Right forelimb (tissue), 1 donor: ENCODE measurements around the gene UQCC3.
"Not testable (repeated sequence)": the region's sequence is repeated elsewhere in the genome, so short reads cannot be mapped to it uniquely, and the experiment has no call there.

ENCODE experiments used
- DNase-seq: peaks from one replicate; pipeline ENCODE4 v3.0.0-alpha.2; 2018

UQCC3 gene

DNA sequence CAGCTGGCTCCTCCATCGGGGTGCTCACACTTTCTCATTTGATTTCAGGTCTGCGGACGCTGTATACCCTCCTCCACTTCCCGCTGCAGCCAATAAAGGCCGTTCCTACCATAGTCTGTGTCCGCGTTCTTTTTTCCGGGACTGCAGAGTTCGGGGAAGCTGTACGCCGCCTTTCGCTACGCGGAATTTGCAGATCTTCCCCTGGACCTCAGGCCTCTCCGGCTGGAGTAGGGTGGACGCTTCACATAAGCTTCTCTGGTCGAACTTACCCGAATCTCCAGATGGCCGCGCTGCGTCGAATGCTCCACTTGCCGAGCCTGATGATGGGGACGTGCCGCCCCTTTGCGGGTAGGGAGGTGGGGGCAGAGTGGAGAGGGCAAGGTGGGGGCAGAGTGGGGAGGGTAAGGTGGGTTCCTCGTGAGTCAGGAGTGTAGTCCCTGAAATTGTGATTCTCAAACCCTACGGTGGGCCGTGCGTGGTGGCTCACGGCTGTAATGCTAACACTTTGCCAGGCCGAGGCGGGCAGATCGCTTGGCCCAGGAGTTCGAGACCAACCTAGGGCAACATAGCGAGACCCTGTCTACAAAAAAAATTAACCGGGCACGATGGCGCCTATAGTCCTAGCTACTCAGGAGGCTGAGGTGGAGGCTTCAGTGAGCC, 5.7 kb upstream of the UQCC3 start:
- DNase-seq: no peak

DNA sequence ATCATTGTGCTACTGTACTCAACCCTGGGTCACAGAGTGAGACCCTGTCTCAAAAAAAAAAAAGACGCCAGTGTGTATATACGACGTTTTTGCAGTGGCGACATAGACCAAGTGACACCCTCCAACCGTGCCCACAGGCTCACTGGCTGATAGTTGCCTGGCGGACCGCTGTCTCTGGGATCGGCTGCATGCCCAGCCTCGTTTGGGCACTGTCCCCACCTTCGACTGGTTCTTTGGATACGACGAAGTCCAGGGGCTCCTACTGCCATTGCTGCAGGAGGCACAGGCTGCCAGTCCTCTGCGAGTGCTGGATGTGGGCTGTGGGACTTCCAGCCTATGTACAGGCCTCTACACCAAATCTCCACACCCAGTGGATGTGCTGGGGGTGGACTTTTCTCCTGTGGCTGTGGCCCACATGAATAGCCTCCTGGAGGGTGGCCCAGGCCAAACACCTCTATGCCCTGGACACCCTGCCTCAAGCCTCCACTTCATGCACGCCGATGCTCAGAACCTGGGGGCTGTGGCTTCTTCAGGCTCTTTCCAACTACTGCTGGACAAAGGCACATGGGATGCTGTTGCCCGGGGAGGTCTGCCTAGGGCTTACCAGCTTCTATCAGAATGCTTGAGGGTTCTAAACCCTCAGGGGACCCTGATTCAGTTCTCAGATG, 5.1 kb upstream of the UQCC3 start:
- no peak for DNase-seq

DNA sequence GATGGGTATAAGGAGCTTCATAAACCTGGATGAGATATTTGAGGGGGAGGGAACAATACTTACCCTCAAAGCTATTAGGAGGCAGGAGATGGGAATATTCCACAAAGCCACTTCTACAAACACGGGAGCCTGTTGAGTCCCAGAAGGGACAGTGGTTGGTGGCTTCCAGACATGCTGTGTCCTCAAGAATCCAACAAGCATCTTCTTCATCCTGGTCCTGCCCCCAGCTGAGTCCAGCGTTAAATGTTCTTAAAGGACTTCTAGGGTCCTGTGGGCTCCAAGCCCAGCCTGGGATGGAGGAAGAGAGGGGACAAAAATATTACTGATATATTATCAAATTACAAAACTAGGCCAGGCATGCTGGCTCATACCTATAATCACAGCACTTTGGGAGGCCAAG, 4.0 kb upstream of the UQCC3 start:
- DNase-seq: no peak

DNA sequence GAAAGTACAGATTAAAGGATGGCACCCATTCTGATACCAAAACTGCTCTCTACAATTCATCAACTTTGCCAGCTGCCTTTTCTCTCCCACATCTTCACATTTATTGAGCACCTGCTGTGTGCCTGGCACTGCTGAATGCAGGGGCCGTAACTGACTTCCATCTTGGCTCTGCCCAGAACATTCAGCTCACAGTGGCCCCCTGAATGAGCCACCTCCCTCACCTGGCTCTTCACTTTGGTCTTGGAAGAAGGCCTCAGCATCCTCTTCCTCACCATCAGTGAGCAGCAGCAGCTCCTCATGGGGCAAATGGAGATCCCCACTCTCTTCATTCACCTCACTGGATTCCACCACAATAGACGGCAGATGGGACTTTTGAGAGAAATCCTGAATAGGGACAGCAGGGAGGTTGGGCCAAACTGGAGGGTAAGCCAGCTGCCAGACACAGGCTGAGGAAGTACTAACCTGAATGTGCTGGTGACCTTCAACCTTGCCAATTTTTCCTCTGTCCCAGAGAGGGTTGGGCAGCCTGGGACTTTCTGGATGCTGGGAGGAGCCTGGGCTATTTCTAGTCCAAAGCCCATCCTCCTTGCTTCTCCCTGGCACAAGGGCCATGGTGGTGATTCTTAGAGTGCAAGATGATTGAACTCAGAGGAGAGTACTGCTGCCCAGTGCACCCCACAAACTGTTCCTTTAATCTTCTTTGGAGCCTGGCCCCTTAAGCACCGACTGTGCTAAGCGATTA, 1.9 kb upstream of the UQCC3 start:
- no peak for DNase-seq

DNA sequence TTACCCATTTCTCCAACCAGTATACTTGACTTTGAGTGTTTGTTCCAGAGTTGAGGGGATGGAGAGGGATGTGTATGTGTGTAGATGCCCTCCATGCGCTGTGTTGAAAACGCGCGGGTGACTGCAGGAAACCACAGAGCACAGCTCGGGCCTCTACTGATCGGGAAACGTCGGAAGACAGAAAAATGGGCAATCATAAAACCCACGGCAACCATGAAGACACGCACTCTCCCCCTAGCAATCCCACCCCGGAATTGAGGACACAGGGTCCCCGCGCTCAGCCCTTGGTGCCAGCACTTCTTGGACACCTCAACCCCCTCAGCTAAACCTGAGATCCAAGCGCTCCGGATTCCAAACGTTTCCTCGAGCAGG, 251 bp upstream of the UQCC3 start:
- no peak for DNase-seq

DNA sequence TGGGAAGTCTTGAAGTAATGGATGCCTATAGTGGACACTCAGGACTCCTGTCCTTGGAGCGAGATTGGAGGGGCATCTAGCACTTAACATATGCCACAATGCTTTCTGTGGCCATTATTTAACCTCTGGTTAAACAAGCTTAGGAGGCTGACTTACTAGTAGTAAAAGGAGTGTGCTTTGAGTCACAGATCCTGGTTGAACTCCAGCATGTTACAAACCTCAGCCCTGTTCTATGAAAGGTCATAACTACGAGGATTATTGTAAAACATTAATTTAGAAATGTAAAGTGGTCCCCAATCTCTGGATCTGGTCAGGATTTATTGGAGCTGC, 1.7 kb downstream of the UQCC3 start:
- no peak for DNase-seq

DNA sequence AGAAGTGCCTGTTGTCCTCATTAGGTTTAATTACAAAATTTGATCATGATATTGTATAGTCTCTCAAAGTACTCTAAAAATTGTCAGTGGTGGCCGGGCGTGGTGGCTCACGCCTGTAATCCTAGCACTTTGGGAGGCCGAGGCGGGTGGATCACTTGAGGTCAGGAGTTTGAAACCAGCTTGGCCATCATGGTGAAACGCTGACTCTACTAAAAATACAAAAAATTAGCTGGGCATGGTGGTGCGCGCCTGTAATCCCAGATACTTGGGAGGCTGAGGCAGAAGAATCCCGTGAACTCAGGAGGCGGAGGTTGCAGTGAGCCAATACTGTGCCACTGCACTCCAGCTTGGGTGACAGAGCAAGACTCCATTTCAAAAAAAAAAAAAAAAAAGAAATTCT, 3.9 kb downstream of the UQCC3 start:
- DNase-seq: not testable (repeated sequence)

DNA sequence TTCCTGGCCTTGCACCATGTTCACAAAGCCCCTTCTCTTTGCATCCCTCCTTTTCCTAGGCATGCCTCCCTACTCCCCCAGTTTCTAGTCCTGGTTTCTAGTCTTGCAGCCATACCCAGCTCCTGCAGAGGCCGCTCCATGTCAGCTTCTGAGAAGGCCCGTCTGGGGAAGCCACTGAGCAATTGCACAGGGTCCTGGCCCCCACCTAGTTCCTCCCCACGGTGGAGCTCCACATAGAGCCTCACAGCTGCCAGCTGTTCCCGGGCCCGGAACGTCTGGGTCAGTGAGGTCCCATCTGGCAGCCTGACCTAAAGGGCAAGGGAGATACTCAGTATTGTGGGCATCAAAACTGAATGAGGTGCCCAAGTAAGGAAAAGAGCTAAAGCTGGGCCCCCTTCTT, 5.2 kb downstream of the UQCC3 start:
- no peak for DNase-seq

DNA sequence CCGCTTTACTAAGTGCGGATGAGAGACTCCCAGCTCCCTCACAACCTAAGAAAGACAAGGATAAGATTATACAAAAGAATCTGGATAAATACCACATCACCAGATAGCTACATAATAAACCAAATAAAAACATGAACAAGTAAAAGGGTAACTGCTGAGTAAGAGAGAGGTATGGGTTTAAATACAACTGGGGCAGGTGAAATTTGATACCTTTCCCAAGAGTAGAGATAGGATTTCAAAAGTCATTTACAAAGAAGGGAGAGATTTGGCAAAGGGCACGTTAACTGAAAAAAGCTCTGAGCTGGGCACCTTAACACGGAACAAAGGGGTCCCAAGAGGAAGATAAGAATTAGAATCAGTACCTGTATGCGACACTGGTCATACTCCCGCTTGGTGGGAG, 5.7 kb downstream of the UQCC3 start:
- DNase-seq: no peak

DNA sequence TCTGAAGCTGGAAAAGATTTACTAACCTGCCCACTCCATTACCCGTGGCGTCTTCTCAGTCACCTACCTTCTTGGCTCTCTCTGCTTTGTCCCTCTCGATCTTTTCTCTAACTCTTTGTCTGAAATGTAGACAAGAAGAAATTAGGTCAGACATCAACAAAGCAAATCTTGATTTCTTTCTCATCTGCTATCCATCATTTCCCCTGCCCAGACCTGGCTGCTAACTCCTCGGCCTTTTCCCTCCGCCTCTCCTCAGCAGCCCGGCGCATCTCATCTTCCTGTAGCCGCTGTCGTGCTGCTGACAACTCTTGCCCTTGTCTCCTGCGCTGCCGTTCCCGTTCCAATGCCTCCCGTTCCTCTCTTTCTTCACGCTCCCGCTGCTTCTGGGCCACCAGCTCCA, 6.2 kb downstream of the UQCC3 start:
- DNase-seq: no peak

DNA sequence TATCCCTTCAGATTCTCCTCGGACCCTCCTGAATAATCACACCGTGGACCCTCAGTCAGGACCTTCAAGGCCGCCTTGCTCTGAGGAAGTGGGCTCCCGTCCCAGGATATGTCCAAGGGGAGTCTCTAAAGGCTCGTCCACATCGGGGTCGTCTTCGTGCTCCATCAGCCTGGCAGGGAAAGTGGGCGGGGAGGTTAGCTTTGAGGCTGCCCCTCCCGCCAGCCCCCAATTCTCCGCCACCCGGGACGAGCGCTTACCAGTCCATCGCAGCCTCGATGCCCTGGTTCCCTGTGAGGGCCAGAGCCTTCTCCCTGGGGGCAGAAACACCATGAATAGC, 6.9 kb downstream of the UQCC3 start:
- no peak for DNase-seq

DNA sequence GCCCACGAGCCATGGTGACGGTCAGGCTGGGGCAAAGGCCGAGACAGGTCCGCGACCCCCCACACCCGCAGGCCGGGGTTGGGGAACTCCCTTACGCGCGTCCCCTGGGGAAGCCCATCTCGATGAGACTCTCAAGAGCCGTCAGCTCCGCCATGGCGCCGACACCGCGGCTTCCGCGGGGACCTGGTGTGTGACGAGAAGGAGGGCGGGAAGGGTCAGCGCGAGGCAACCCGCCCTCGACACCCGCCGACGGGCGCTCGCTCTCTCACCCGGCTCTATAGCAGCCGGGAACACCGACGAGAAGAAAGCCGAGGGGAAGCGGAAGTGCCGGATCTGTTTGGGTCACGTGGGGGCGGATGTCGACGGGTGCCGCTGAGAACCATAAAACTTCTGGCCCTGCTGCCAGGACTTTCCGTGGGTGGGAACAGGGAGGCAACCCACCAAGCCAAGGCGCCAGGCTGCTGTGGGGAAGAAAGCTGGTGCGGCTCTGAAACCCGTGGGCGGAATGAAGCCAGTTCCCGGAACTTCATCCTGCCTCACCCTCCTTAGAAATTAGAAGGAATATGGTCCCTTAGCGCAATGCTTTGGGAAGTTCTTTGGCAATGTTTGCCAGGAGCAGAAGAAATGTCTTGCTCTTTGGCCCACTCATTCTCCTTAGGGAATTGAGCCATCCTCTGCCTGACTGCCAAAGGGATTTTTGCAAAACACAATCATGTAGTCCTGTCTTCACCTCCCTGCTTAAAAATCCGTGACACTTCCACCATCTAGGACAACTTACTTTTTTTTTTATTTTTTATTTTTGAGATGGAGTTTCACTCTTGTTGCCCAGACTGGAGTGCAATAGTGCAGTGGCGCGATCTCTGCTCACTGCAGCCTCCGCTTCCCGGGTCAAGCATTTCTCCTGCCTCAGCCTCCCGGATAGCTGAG, 7.6 kb downstream of the UQCC3 start, which contains the start of gene UBXN1:
Gene UBXN1 (minus strand): TSS at position 304 of the 927 bp plus-strand sequence. CDS start 150 bp downstream, at position 154.
- DNase-seq: peak; percentile 96

DNA sequence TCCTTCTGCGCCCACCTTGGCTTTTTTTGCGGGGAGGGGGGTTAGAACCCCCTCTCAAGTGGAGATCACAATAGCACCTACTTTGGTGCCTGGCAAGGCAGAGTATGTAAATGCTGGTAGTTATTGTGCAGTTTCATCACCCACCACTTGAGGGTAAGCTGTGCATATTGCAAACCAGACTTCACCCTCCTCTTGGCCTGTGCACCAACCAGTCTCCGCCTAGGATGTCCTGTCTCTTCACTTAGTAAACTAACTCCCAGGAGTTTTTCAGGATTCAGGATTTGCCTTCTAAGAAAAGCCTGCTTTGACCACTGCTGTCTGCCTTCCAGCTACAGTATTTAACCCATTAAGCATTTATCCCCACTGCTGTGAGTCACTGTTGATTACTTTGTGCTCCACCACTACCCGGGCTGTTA, 9.4 kb downstream of the UQCC3 start:
- peak; percentile 52 for DNase-seq

DNA sequence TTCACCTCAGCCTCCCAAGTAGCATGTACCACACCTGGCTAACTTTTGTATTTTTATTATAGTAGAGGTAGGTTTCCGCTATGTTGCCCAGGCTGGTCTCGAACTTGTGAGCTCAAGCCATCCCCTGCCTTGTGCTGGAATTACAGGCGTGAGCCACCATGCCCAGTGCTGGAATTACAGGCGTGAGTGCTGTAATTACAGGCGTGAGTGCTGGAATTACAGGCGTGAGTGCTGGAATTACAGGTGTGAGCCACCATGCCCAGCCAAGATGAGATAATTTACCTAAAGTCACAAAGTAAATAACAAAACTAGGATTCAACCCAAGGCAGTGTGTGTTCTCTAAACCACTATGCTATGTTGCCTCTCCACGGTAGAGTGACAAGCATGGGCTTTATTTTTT, 11.0 kb downstream of the UQCC3 start:
- DNase-seq: no peak

DNA sequence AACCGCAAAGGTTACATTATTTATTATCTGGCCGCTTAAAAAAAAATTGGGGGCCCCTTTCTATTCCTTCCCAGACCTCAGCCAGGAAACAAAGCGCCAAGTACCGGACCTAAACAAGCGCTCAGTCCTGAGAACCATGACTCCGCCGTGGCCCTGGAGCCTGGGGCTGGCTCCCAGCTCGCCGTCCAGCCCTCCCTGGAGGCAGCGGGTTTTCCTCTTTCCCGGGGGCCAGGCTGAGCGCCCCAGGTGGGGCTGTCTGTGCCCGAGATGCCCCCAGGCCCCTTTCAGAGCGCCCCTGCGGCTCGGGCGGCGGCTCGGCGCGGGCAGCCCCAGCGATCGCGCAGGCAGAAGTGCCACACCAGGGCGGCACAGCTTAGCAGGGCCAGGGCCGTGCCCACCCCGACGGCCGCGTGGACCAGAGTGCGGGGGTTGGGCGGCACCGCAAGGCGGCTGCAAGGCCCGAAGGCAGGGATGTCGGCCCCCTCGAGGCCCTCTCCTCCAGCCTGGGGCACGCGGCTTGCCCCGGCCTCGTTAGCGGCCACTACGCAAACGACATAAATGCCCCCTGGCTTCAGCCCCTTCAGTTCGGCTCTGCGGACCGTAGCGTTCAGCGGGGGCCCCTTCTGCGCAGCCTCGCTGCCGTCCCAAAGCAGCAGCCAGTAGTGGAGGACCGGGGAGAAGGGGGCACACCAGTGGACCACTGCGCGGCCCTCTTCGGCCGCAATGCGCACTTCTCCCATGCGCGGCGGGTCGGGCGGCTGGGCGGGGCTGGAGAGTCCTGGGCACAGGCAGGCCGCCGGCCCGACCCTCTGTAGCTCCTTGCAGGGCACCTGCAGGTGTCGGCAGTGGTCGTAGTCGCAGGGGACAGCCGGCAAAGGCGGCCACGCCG, 16.3 kb downstream of the UQCC3 start:
- peak; percentile 53 for DNase-seq

DNA sequence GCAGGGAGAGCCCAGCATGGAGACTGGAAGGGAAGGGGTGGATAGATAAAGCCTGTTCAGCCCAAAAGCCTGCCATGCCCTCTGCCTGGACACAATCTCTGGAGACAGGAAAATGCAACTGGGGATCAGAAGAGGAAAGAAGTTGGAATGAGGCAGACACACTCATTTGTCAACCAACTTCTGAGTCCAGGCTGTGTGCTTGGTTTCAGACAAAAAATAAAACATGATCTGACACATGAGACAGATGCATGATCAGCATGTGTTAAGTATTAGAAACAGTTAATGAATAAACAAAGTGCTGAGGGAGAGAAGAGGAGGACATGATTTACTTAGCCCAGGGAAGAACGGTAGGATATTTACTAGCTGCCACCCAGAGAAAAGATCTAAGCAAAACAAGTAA, 17.0 kb downstream of the UQCC3 start:
- DNase-seq: no peak

DNA sequence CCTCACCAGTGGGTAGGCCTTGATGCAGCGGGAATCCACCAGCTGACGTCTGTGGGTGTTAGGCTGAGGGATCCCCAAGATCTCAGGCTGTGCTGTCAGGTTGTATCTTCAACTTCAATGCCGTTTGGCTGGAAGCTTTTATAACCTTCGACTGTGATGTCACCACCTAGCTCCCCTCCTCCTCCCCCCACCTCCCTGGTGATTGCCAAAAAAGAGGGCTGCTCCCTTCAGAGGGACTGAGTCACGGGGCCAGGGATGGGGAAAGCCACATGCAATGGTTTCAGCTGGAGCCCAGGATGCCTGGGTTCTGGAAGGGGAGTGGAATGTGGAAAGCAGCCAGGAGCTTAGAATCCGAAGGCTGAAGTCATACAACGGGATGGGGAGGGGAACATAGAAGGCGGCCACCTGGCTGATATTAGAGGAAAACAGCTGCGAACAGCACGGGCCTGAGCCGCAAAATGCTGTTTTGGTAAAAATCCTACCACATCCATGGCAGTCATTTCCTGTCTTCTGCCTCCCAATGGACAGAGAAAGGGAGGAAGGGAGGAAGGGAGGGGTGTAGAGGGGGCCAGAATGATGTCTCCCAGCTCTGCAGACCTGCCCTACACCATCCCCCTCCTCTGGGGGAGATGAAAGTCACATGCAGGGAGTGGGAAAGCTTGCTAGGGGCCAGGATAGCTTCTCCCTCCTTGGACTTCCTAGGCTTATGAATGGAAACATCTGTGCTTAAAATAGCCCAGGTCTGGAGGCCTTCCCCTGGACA, 18.1 kb downstream of the UQCC3 start, which contains the start of gene LRRN4CL:
Gene LRRN4CL (minus strand): TSS at position 110 of the 763 bp plus-strand sequence. CDS start 1,022 bp downstream, outside the sequence.
- peak; percentile 88 for DNase-seq

DNA sequence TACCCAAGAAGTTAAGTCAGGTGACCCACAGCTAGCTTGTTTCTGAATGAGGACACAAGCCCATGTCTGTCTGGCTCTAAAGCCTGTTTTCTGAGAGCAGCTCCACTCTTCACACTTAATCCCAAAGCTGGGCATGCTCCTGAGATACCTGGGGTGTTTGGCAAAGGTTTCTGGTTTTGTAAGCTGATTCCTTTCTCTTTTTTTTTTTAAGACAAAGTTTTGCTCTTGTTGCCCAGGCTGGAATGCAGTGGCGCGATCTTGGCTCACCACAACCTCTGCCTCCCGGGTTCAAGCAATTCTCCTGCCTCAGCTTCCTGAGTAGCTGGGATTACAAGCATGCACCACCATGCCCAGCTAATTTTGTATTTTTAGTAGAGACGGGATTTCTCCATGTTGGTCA, 22.2 kb downstream of the UQCC3 start:
- DNase-seq: not testable (repeated sequence)

DNA sequence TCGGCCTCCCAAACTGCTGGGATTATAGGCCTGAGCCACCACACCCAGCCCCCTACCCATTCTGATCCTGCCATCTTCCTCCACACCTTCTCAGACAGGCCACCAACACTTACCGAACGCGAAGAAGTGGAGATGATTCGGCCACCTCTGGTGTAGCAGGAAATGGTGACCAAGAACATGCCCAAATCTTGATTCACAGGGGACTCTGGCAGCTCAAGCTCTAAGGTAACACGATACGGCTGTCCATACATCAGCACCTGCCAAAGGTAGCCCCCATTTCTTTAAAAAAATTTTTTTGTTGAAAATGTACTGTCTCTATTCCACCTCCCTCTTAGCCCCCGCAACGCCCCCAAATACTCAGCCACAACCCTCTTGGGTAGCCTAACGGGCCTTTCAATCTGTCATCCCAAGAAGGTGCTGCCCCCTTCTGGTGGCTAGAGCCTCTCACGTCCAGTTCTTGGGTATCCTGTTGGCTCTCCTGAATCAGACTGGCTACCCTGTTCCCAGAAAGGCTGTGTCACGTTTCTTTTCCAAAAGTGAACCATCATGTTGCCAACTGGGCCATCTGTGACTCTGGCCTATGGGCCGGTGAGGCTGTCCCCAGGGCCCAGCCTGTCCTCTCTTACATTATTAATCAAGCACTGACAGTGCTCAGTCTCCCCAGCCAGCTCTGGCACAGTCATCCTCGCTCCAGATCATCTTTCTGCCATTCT, 23.1 kb downstream of the UQCC3 start:
- DNase-seq: peak; percentile 81

DNA sequence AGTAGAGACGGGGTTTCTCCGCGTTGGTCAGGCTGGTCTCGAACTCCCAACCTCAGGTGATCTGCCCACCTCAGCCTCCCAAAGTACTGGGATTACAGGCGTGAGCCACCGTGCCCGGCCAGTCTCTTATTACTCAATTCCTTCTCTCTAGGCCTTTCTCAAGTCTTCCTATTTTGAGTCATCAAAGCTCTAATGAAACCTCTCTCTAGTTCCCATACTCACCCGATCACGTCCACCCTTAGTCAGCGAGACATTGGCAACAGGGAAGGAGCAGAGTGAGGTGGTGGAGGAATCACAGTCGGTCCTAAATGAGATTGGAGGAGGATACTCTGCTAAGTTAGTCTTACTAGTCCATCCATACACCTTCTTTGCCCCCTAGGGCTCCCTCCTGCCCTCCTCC, 30.8 kb downstream of the UQCC3 start:
- no peak for DNase-seq

DNA sequence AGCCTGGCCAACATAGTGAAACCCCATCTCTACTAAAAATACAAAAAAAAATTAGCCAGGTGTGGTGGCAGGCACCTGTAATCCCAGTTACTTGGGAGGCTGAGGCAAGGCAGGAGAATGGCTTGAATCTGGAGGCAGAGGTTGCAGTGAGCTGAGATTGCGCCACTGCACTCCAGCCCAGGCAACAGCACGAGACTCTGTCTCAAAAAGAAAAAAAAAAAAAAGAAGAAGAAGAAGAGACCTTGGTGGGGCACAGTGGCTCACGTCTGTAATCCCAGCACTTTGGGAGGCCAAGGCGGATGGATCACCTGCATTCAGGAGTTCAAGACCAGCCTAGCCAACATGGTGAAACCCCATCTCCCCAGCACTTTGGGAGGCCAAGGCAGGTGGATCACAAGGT, 32.4 kb downstream of the UQCC3 start:
- DNase-seq: not testable (repeated sequence)
